Adrenal gland (tissue), 12 donors: ENCODE measurements around the gene HK2. TPM values are rescaled to one million over a fixed set of nuclear protein-coding genes. Genes with fewer than 3 reads are reported as not detected.
"Not testable (repeated sequence)": the region's sequence is repeated elsewhere in the genome, so short reads cannot be mapped to it uniquely, and the experiment has no call there.

ENCODE experiments used
- DNase-seq, 7 donors: peaks; one replicate each; pipeline ENCODE4 v3.0.0-alpha.2; 2019 to 2020
- H3K27ac ChIP-seq, 5 donors: fragments of 200-600 bp; sonication (generic) in 4 of 5; 1 replicate in 3 of 5; 2 replicates in 2 of 5; pipeline versions ENCODE4 v1.5.1 to v1.8.0; 2016 to 2020; ENCODE audit warnings: mild to moderate bottlenecking in 1 of 5
- H3K27me3 ChIP-seq: fragments of 200-600 bp; 2 replicates; pipeline ENCODE4 v1.8.0; 2021
- H3K36me3 ChIP-seq, 2 donors: fragments of 200-600 bp; replicated peaks in 1 of 2; 1 replicate in 1 of 2; 2 replicates in 1 of 2; pipeline versions ENCODE4 v1.5.1 to v1.8.0; 2018 to 2022
- H3K4me1 ChIP-seq, 2 donors: fragments of 200-600 bp; replicated peaks in 1 of 2; 1 replicate in 1 of 2; 2 replicates in 1 of 2; pipeline versions ENCODE4 v1.5.1 to v1.8.0; 2018 to 2021
- H3K4me3 ChIP-seq, 4 donors: fragments of 200-600 bp; sonication (generic) in 3 of 4; one replicate each; pipeline ENCODE4 v1.5.1; 2016 to 2018
- H3K9me3 ChIP-seq, 3 donors: fragments of 200-600 bp; sonication (generic) in 1 of 3; replicated peaks in 1 of 3; 1 replicate in 2 of 3; 2 replicates in 1 of 3; pipeline versions ENCODE4 v1.5.1 to v1.8.0; 2016 to 2021
- POLR2A ChIP-seq, 2 donors: fragments of 450-650 bp; IDR thresholded peaks; one replicate each; pipeline ENCODE4 v1.6.1; 2017; ENCODE audit warnings: antibody characterized with exemption in 2 of 2, mild to moderate bottlenecking in 2 of 2, moderate library complexity in 1 of 2
- WGBS, 4 donors: extraction: QIAGEN DNeasy Blood & Tissue Kit in 2 of 4; methylation state at CpG; one replicate each; pipeline versions ENCODE4 v1.1.5 to v1.1.7; 2013 to 2017; 5-methylcytosine and 5-hydroxymethylcytosine counted together
- intact Hi-C, 2 donors: fragments of 100-400 bp; cut with DNase I; formaldehyde crosslinking; loops; one replicate each; pipeline versions ENCODE4 v1.14.1 to v1.15.0; 2022 to 2023
- polyA plus RNA-seq, 3 donors: library from polyadenylated mRNA; stranded (reverse); fragments of 200-250 nt in 2 of 3; fragments of 350-450 nt in 1 of 3; fragmentation: Illumina TruSeq in 1 of 3; extraction: RNeasy Lipid Tissue Mini Kit (QIAGEN cat#74804) in 1 of 3; gene quantifications; one replicate each; pipeline ENCODE4 v1.2.3, GENCODE V29; 2013 to 2014
- total RNA-seq, 9 donors: library from RNA; depleted of rRNA in 4 of 9; stranded (reverse); fragments of >200 nt in 4 of 9; fragments of 120-200 nt in 1 of 9; fragmentation: NEBNext Ultra II Directional in 1 of 9; extraction: Animal tissue kit (Norgen Biotek cat#: 25700) in 1 of 9; gene quantifications; one replicate each; pipeline versions ENCODE4 v1.1.0 to v1.2.4, GENCODE V29; 2013 to 2023
- TF ChIP-seq, protein P1 (sequence below), 6 experiments: fragments of 450-650 bp in 4 of 6; fragments of 200-600 bp in 2 of 6; sonication (generic) in 1 of 6; IDR thresholded peaks; 1 replicate in 5 of 6; 2 replicates in 1 of 6; pipeline versions ENCODE4 v1.5.1 to v1.8.0; 2016 to 2021; ENCODE audit warnings: antibody characterized with exemption in 6 of 6, mild to moderate bottlenecking in 2 of 6, moderate library complexity in 1 of 6
- donor health status: healthy with polysubstance abuse.
- donor health status: Bipolar disorder and iron deficiency.
- donor health status: DM: yes; HTN: yes; CAD: no.
- donor health status: DM: no; HTN: no; CAD: no.
- donor health status: DM: no; HTN: no; CAD: no.
- donor health status: DM: yes; HTN: yes; CAD: no.

HK2 gene
- total and polyA plus RNA-seq, 12 donors: 1.2 to 11.7 (median 5.0) TPM

DNA sequence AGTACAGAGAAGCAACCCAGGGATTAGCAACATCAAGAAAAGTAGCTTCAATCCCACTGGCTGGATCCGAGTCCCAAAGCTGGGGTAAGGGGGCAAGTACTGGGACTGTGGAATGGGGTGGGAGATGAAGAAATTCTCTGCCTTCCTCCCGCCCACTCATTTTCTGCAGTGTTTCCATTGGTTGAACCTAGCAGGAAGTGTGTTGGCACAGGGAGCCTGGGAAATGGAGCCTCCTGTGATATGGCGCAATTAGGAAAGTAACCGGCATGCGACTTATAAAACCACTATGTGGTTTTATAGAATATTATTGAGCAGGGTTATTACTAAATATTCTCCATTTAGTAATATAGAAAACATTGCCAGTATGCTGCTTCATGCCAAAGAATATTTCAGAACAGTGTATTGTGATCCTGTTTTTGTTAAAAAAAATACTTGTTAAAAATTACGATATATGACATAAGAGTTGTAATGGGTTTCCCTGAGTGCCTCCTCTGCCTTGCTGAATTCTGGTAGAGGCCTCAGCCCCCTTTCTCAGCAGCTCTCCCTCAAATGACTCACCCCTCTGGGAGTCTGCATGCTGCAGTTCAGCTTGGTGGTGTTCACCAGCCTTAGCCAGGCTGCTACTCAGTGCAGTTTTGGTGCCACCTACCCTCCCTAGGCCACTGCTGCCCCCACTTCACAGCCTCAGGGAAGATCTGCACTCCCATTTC is 60.5 kb downstream of the HK2 start:
- intact Hi-C loops: no loop called here
- H3K27ac ChIP-seq: no peak overlapping the region
- H3K4me1 ChIP-seq: no peaks in the 10 kb centered on the region
- 80 to 88% (median 84%) methylated on average over 6 of the region's 6 CpGs for WGBS, 4 donors
- H3K36me3 ChIP-seq: no peaks in the 10 kb centered on the region
- H3K9me3 ChIP-seq: no peaks in the 10 kb centered on the region
- no peaks in the 10 kb centered on the region for H3K27me3 ChIP-seq
- no peak overlapping the region for H3K4me3 ChIP-seq
- TF ChIP-seq POLR2A (IDR thresholded peaks at IDR 0.05): no peak
- TF ChIP-seq, protein P1, sequence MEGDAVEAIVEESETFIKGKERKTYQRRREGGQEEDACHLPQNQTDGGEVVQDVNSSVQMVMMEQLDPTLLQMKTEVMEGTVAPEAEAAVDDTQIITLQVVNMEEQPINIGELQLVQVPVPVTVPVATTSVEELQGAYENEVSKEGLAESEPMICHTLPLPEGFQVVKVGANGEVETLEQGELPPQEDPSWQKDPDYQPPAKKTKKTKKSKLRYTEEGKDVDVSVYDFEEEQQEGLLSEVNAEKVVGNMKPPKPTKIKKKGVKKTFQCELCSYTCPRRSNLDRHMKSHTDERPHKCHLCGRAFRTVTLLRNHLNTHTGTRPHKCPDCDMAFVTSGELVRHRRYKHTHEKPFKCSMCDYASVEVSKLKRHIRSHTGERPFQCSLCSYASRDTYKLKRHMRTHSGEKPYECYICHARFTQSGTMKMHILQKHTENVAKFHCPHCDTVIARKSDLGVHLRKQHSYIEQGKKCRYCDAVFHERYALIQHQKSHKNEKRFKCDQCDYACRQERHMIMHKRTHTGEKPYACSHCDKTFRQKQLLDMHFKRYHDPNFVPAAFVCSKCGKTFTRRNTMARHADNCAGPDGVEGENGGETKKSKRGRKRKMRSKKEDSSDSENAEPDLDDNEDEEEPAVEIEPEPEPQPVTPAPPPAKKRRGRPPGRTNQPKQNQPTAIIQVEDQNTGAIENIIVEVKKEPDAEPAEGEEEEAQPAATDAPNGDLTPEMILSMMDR (IDR thresholded peaks at IDR 0.05): no peak
- DNase-seq: peak in 1 of 7 donors; percentile 11

DNA sequence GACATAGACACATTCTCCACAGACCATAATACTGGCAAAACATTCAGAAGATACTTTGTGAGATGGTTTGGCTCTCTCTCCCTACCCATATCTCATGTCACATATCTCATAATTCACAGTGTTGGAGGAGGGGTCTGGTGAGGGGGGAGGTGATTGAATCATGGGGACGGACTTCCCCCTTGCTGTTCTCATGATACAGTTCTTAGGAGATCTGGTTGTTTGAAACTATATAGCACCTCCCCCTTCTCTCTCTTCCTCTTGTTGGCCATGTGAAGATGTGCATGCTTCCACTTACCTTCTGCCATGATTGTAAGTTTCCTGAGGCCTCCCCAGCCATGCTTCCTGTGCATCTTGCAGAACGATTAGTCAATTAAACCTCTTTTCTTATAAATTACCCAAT is 61.1 kb downstream of the HK2 start:
- Histone ChIP-seq H3K4me1 (no peaks in the 10 kb centered on the region), H3K9me3 (no peaks in the 10 kb centered on the region), H3K27me3 (no peaks in the 10 kb centered on the region), H3K27ac (no peak overlapping the region), H3K36me3 (no peaks in the 10 kb centered on the region), H3K4me3 (no peak overlapping the region)
- no peak for DNase-seq
- intact Hi-C loops: no loop called here
- 54 to 67% (median 65%) methylated on average over 2 of the region's 2 CpGs for WGBS, 4 donors
- TF ChIP-seq POLR2A (IDR thresholded peaks at IDR 0.05): no peak
- TF ChIP-seq, protein P1 (IDR thresholded peaks at IDR 0.05): no peak

DNA sequence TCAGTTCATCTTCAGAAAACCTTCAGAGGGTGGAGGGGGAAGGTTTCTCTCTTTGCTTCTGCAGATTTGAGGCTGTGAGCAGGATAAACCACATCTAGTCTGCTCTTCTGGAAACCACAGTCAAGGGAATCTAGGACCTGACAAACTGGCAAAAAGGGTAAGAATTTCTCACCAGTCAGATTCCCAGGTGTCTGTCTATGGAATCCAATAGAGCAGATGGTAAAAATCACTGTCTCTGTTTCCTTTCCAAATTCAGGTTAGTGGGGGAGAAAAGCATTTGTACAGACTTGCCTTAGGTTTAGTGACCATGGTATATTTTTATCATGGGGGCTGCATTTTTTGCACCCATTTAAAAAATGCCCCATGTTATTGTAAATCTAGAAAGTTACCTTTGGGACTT is 62.3 kb downstream of the HK2 start:
- no peak for DNase-seq
- Histone ChIP-seq H3K27me3 (no peaks in the 10 kb centered on the region), H3K36me3 (no peaks in the 10 kb centered on the region), H3K9me3 (no peaks in the 10 kb centered on the region), H3K27ac (no peak overlapping the region), H3K4me3 (no peak overlapping the region), H3K4me1 (no peaks in the 10 kb centered on the region)
- TF ChIP-seq, protein P1 (IDR thresholded peaks at IDR 0.05): no peak
- TF ChIP-seq POLR2A (IDR thresholded peaks at IDR 0.05): no peak
- intact Hi-C loops: no loop called here

DNA sequence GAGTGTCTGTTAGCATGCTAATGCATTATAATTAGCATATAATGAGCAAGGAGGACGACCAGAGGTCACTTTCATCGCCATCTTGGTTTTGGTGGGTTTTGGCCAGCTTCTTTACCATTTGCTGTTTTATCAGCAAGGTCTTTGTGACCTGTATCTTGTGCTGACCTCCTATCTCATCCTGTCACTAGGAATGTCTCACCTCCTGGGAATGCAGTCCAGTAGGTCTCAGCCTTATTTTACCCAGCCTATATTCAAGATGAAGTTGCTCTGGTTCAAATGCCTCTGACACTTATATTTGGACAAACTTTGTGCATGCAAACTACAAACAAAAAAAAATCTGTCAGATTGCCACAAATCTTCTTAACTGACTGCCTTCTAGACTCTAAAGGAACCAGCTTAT is 66.3 kb downstream of the HK2 start:
- WGBS, 4 donors: 64 to 87% (median 79%) methylated on average over 2 of the region's 2 CpGs
- H3K27me3 ChIP-seq, H3K4me1 ChIP-seq, H3K9me3 ChIP-seq, H3K36me3 ChIP-seq, H3K27ac ChIP-seq, H3K4me3 ChIP-seq, DNase-seq, intact Hi-C loops: not testable (repeated sequence)

DNA sequence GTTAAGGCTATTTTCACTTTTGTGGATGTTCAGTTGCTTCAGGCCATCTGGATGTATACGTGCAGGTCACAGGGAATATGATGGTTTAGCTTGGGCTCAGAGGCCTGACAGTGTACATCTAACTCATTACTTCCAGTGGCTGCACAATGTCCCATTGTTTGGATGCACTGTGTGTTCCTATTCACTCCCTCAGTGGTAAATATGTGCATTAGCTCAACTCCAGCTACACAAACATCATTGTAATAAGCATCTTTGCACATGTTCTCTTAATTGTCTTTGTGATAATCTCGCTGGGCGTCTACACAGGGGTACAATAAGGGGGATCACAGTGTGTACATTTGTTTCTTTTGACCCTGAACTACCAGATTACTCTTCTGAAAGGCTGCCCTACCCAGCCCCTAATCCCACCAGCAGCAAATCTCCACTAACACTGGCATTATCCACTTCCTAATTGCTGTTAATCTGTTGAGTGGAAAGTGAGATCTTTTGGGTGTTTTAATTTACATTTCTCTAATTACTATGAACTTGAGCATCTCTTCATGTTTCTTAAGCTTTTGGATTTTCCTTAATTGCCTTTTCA is 68.4 kb downstream of the HK2 start:
- H3K4me1 ChIP-seq: no peaks in the 10 kb centered on the region
- intact Hi-C loops: no loop called here
- no peaks in the 10 kb centered on the region for H3K36me3 ChIP-seq
- TF ChIP-seq POLR2A (IDR thresholded peaks at IDR 0.05): no peak
- TF ChIP-seq, protein P1 (IDR thresholded peaks at IDR 0.05): no peak
- H3K9me3 ChIP-seq: no peaks in the 10 kb centered on the region
- no peak overlapping the region for H3K27ac ChIP-seq
- H3K4me3 ChIP-seq: no peak overlapping the region
- WGBS, 4 donors: 87 to 95% (median 92%) methylated on average over 3 of the region's 3 CpGs
- DNase-seq: no peak
- peaks cover 7% of the 10 kb centered on the region for H3K27me3 ChIP-seq
